M059J (cell line): ENCODE measurements around the gene LTF. TPM values are rescaled to one million over a fixed set of nuclear protein-coding genes. Genes with fewer than 3 reads are reported as not detected.
"Not testable (repeated sequence)": the region's sequence is repeated elsewhere in the genome, so short reads cannot be mapped to it uniquely, and the experiment has no call there.

Source experiments
- DNase-seq: peaks from one replicate; pipeline ENCODE4 v3.0.0-alpha.2; 2012; ENCODE audit warnings: low read depth
- total RNA-seq: library from RNA; depleted of rRNA; stranded (reverse); fragments of >200 nt; shearing (Covaris generic); gene quantifications from 2 replicates; pipeline ENCODE4 v1.2.3, GENCODE V29; 2014; rRNA removed

Gene LTF
- total RNA-seq, 1 experiment from 2014 or later = 0.52 TPM

- DNase-seq = peak; percentile 45
Observed at GRCh38 chr3:46395766-46396530, 68.8 kb downstream of the LTF start.

GRCh38 chr3:46395210-46395661 lies 69.5 kb downstream of the LTF start:
- no peak for DNase-seq

DNA sequence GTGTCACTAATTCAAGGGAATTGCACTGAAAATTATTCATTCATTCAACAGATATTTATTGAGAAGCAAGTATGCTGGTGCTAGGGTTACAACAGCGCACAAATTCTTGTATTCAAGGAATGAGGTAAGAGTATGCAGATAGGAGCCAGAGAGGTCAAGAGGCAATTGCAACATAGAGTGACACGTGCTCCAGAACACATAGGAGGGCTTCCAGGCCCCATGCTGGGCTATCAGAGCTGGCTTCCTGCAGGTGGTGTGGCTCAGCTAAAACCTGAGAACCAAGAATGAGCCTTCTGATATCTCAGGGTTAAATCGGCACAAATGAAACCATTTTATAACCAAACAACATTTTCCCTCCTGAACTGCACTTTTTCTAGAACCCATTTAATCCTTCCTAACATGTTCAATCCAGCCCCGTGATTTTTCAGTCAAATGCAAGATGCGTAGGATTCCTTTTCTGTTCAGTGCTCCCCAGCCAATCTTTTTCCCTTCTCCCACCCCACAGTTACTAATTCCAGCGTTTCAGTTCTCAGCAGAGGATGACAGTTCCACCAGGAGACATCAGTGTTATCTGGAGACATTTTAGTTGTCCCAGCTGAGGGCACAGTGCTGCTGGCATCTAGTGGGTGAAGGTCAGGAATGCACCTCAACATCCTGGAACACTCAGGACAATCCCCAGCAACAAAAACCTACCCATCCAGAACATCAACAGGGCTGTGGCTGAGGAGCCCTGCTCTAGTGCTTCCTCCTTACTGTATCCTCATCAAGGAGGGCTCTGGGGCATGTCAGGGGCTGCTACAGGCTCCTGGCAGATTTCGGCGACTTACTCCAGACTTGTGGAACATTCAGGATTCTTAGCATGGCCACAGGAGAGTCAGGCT lies 70.9 kb downstream of the LTF start:
- no peak for DNase-seq

DNA sequence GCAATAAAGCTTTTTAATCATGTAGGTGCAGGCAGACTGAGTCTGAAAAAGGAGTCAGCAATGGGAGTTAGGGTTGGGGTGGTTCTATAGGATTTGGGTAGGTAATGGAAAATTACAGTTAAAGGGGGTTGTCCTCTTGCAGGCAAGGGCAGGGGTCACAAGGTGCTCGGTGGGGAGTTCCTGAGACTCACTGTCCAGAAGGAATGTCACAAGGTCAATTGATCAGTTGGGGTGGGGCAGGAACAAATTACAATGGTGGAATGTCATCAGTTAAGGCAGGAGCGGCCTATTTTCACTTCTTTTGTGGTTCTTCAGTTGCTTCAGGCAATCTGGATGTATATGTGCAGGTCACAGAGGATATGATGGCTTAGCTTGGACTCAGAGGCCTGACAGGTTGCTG lies 71.7 kb downstream of the LTF start:
- DNase-seq = no peak

DNA sequence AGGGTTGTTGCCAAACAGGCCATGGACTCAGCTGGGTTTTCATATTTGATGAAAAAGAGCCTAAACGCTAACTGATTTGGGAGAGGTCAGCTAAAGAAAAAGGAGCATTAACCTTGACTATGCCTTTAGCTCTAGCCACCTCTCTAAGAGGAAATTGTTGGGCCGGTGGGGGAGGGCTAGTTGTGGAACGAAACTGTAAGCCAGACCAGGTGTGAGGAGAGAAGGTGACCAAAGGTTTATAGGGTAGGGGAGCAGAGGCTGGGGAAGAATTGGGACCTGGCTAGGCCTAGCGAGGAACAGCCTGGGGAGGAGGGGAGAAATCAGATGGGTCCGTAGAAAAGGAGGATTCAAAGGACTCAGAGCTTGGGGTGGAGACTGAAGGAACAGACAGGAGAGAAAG lies 73.2 kb downstream of the LTF start:
- DNase-seq = not testable (repeated sequence)

DNA sequence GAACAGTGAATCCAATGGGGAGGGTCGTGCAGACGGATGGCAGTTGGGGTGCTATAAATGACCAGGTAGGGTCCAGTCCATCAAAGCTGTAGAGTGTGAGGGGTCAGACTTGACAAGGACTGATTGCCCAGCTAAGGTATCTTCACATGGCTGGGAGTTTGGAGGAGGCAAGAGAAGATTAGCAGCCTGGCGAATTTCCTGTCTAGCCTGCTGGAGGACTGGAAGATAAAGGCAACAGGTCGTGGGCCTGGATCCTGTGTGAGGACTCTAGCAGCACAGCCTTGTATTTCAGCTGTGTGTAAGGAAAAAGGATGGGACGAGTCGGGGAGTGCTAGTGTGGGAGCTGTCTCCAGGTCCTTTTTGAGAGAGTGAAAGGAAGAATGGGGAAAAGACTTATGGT lies 75.4 kb downstream of the LTF start:
- DNase-seq = no peak

GRCh38 chr3:46388847-46389246 lies 75.9 kb downstream of the LTF start:
- DNase-seq = not testable (repeated sequence)

- peak; percentile 86 for DNase-seq
Observed at GRCh38 chr3:46386205-46386604, 78.5 kb downstream of the LTF start.

Other genes starting within 250 kb of the LTF start
- gene CCR3, start 222.4 kb downstream of the LTF start, total RNA-seq = 0.20 TPM in 1 of 2 replicates, not detected in the other
- gene CCR2, start 110.8 kb downstream of the LTF start, total RNA-seq = 0.12 TPM in 1 of 2 replicates, not detected in the other
- gene CCR5, start 94.0 kb downstream of the LTF start, total RNA-seq = not detected in 2 replicates
- gene CCRL2, start 57.6 kb downstream of the LTF start, total RNA-seq = 0.27 and 1.0 TPM in 2 replicates
- gene RTP3, start 33.1 kb upstream of the LTF start, total RNA-seq = 0.20 and 0.81 TPM in 2 replicates
- gene LRRC2, start 101.4 kb upstream of the LTF start, total RNA-seq = 0.17 and 1.1 TPM in 2 replicates
- not detected in 2 replicates for gene FAM240A, start 147.6 kb upstream of the LTF start, total RNA-seq
- 2.5 and 3.6 TPM in 2 replicates for gene ALS2CL, start 228.8 kb upstream of the LTF start, total RNA-seq
- gene TMIE, start 236.5 kb upstream of the LTF start, total RNA-seq = 0.22 TPM in 1 of 2 replicates, not detected in the other